SK-MEL-5 (cell line): ENCODE measurements around the gene EDAR. TPM values are rescaled to one million over a fixed set of nuclear protein-coding genes. Genes with fewer than 3 reads are reported as not detected.

ENCODE experiments used
- DNase-seq: peaks from one replicate; pipeline ENCODE4 v3.0.0-alpha.2; 2016; ENCODE audit warnings: low read depth, low spot score
- in situ Hi-C: cut with HindIII; loops from 2 replicates; pipeline ENCODE4 v1.10.0; 2016; ENCODE audit warnings: low sequenced_read_pairs, high pct_unique_total_duplicates, low pct_unique_long_range_greater_than_20kb
- total RNA-seq: library from RNA; depleted of rRNA; stranded (reverse); fragments of >200 nt; shearing (Covaris generic); gene quantifications from 2 replicates; pipeline ENCODE4 v1.2.3, GENCODE V29; 2014

The EDAR gene
- total RNA-seq, 1 experiment from 2014 or later, result not detected

DNA sequence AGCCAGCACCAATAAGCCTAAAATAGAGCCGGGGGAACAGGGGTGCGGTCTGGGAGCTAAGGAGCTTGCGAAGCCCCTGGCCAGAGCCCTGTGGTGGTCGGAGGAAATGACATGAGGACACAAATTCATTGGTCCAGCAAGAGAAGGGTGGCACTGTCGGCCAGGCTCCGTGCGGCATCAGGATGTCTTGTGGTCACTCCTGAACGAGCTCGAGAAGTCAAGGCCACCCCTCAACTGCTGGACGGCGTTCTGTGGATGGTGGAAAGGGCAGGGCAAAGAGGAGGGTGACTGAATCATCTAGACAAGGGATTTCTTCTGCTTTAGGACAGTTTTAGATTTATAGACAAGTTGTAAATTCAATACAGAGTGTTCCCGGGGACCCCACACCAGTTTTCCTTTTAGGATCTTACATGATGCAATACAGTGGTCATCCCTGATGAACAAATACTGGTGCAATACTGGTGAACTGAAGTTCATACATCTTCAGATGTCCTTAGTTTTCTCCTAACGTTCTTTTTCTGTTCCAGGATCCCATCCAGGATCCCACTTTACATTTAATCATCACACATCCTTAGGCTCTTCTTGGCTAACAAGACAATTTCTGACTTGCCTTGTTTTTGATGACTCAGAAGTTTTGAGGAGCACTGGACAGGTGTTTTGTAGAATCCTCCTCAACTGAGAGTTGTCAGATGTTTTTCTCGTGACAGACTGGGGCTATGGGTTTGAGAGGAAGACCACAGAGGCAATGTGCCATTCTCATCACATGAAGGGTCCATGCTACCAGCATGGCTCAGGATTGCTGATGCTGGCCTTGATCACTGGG lies 13.2 kb downstream of the EDAR start:
- in situ Hi-C loops, result no loop called here
- no peak for DNase-seq

- DNase-seq, result no peak
- in situ Hi-C loops, result no loop called here
Observed at GRCh38 chr2:108974674-108975073, 14.3 kb downstream of the EDAR start.

GRCh38 chr2:108972663-108973062 lies 16.4 kb downstream of the EDAR start:
- in situ Hi-C loops, result no loop called here
- DNase-seq, result no peak

- DNase-seq, result no peak
- in situ Hi-C loops, result no loop called here
Observed at GRCh38 chr2:108971661-108972566, 17.1 kb downstream of the EDAR start.

GRCh38 chr2:108970369-108970768 lies 18.7 kb downstream of the EDAR start:
- DNase-seq, result no peak
- in situ Hi-C loops, result no loop called here

DNA sequence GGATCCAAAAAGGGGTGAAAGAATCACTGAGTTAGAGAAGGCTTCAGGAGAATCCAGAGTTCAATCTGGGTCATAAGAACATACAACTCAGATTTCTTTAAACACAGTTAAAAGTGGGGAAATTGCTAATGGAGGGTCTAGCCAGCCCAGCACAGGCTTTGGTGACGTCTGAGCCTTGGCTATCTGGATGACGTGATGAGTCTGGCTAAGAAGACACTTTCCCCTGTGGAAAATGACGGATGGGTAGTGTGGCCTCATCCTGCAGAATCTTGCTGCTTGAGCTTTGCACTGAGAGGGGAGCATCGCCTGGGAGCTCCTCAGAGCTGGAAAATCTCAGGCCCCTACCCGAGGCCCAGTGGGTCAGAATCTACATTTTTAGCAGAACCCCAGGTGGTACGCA lies 19.2 kb downstream of the EDAR start:
- in situ Hi-C loops, result no loop called here
- DNase-seq, result no peak

DNA sequence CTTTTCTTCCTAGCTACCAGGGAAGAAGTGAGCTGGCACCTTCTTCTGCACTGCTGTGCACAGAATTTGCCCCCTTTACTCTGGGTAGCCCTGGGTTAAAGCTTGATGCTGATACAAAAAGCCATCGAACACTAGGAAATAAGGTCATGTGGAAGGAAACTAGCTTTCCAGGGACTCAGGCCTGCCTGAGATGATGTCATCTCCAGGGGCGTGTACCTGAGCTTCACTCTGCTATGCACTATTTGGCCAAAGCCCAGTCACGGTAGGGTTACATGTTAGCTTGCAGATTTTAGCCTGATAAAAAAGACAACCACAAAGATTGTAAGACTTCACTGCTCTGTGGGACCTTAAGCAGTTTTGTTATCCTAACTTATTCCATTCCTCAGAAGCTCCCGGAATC lies 20.4 kb downstream of the EDAR start:
- no peak for DNase-seq
- in situ Hi-C loops, result no loop called here

GRCh38 chr2:108967757-108968156 lies 21.3 kb downstream of the EDAR start:
- no peak for DNase-seq
- in situ Hi-C loops, result no loop called here

- in situ Hi-C loops, result no loop called here
- DNase-seq, result no peak
Observed at GRCh38 chr2:108965540-108966289, 23.3 kb downstream of the EDAR start.

GRCh38 chr2:108963057-108963456 lies 26.0 kb downstream of the EDAR start:
- no peak for DNase-seq
- in situ Hi-C loops, result no loop called here

GRCh38 chr2:108961796-108962195 lies 27.2 kb downstream of the EDAR start:
- in situ Hi-C loops, result no loop called here
- no peak for DNase-seq

GRCh38 chr2:108960006-108960405 lies 29.0 kb downstream of the EDAR start:
- in situ Hi-C loops, result no loop called here
- no peak for DNase-seq

- DNase-seq, result no peak
- in situ Hi-C loops, result no loop called here
Observed at GRCh38 chr2:108959401-108959800, 29.6 kb downstream of the EDAR start.

DNA sequence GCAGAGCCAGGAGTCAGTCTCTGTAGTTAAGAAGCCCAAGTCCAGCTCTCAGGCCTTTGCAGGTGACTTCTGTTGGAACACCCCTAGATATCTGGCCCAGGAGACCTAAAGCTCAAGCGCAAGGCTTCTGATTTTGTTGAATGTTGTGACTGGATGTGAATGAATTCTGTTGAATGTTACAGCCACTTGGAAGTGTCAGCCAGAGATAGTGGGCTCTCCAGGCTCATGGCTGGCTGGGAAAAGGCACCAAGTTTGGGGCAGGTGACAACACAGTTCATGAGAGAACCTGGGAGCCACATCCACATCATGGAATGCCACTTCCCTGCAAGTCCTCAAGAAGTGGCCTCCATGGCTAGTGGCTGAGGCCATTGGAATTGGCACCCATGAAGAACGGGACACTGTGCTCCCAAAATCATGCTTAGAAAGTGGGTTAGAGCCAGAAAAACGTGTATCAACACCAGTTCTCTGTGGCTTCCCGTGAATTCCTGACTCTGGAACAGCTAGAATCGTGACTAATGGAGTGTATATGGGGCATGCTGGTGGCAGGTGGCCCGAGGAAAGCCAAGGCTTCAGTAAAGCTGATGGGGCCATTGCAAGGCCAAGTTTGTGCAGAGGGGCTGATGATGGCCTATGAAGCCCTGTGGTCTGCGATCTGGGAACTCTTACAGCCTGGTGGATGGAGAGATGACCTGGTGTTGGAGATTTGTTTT lies 30.2 kb downstream of the EDAR start:
- in situ Hi-C loops, result no loop called here
- no peak for DNase-seq

DNA sequence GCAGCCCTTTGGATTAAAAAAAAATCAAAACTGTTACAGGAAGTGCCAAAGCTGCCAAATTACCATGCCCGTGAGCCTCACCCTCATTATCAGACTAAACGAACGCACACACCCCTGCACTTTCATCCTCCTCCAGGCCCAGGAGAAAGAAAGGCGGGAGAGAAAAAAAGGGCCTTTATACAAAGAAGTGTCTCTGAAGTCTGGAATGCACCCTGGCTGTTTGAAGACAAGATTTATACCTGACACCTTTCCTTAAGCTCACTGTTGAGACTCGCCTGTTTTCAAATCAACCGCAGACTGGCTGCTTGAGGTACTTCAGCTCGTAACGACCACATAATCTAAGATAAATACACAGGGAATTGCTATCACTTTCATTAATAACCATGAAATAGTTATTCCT lies 31.0 kb downstream of the EDAR start:
- in situ Hi-C loops, result no loop called here
- no peak for DNase-seq

DNA sequence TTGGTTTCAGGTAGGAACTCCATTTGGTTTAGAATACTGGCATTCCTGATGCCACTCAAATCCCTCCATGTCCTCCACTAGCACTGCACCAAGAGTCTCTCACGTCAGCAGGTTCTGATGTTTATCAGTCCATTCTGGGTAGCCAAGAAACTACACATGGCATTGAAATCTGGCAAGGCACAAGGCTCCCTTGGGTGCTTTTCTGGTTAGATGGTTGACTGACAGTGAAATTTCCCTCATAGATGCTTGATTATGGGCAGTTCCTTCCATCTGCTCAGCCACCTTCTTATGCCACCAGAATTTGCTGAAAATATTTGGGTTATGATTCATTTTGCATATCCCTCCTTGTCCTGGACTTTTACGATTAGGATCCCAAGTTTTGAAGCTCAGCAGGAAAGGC lies 32.6 kb downstream of the EDAR start:
- no peak for DNase-seq
- in situ Hi-C loops, result no loop called here

GRCh38 chr2:108950369-108951135 lies 38.5 kb downstream of the EDAR start:
- no peak for DNase-seq
- in situ Hi-C loops, result no loop called here
